Activated CD8-positive, alpha-beta T cell treated with anti-CD3 and anti-CD28 coated beads, Interleukin-2, amount 10 ng/mL, durations not matched to agents 7 days and 5 days (primary cell): ENCODE results near the gene FBRSL1. TPM values are rescaled to one million over a fixed set of nuclear protein-coding genes. Genes with fewer than 3 reads are reported as not detected.

ENCODE experiments used
- ATAC-seq: fragments of 150-1000 bp; cut with Tn5 transposase; one replicate; pipeline ENCODE4 v1.10.0; 2021; ENCODE audit warnings: moderate library complexity
- CTCF ChIA-PET: fragments of 350-600 bp; sonication (Branson Sonifier 250); formaldehyde crosslinking; loops from one replicate; lab custom pipeline; 2021; ENCODE audit warnings: antibody characterized with exemption; lab: Charles Lee
- POLR2A ChIA-PET: fragments of 350-600 bp; sonication (Branson Sonifier 250); formaldehyde crosslinking; loops from one replicate; lab custom pipeline; 2021; ENCODE audit warnings: antibody characterized with exemption; lab: Charles Lee
- DNase-seq: peaks from one replicate; pipeline ENCODE4 v3.0.0-alpha.2; 2020
- H3K27ac Mint-ChIP-seq: one replicate; pipeline ENCODE4 v1.8.0; 2021; ENCODE audit warnings: mild to moderate bottlenecking, mixed read lengths
- H3K27me3 Mint-ChIP-seq: one replicate; pipeline ENCODE4 v1.8.0; 2021; ENCODE audit warnings: low read depth, mixed read lengths
- H3K36me3 Mint-ChIP-seq: one replicate; pipeline ENCODE4 v1.8.0; 2021; ENCODE audit warnings: low read depth, mixed read lengths
- H3K4me1 Mint-ChIP-seq: one replicate; pipeline ENCODE4 v1.8.0; 2021; ENCODE audit warnings: low read depth, mixed read lengths
- H3K4me3 Mint-ChIP-seq: one replicate; pipeline ENCODE4 v1.8.0; 2021; ENCODE audit warnings: mild to moderate bottlenecking, mixed read lengths
- H3K9me3 Mint-ChIP-seq: one replicate; pipeline ENCODE4 v1.8.0; 2022; ENCODE audit warnings: mixed read lengths; ENCODE audit not compliant: insufficient read depth
- total RNA-seq, 2 experiments: library from RNA; stranded (reverse); gene quantifications; one replicate each; pipeline ENCODE4 v1.2.3, GENCODE V29; 2021

Gene FBRSL1
- total RNA-seq, 2 experiments from 2014 or later, result 51.2 to 58.5 TPM

DNA sequence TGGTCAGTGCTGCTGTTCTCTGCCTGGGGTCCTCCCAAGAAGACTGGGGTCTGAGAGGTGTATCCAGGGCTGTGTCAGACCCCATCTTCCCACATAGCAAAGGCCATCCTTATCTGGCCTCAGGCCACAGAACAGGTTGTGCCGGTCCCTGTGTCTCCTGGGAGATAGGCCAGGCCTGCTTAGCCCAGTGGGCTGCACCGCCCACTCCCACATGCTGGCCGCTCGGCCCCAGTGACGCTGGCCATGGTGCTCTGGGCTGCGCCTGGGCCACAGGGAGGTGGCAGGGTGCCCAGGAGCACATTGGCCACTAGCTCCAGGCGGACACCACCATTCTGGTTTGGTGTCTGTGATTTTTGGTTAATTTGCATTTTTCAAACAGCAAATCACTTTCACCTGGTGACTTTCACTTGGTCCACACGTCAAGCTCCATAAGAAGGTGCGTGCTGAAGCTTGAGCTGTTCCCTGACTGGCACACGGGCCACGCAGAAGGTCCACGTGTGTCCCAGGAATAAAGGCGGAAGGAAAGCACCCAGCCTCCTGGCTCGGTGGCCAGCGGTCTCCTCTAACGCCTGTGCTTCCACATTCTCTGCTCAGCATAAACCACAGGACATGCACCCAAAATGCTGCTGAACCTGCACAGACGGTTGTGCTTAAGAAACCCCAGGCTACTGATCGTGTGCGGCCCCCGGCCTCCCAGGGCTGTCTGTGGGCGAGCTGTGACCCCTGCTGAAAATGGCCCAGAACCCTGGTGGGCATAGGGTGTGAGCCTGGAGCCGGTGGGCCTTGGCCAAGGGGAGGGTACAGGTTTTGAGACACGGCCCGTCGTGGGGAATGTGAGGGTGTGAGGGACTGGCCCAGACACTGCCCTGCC lies 4.6 kb downstream of the FBRSL1 start:
- POLR2A ChIA-PET, result no interaction called here
- peaks cover 27% of the 10 kb centered on the region for H3K4me1 Mint-ChIP-seq

GRCh38 chr12:132495165-132495544 lies 5.2 kb downstream of the FBRSL1 start:
- H3K9me3 Mint-ChIP-seq, result no peaks in the 10 kb centered on the region
- H3K27me3 Mint-ChIP-seq, result no peaks in the 10 kb centered on the region
- no peak overlapping the region for H3K4me3 Mint-ChIP-seq
- ATAC-seq (no peak), DNase-seq (no peak)
- H3K36me3 Mint-ChIP-seq, result peaks cover 6% of the 10 kb centered on the region
- ChIA-PET POLR2A (no interaction called here), CTCF (no interaction called here)
- no peak overlapping the region for H3K27ac Mint-ChIP-seq
- H3K4me1 Mint-ChIP-seq, result peaks cover 27% of the 10 kb centered on the region

More for the DNA sequence above, 4.6 kb downstream of the FBRSL1 start:
- Mint-ChIP-seq H3K9me3 (no peaks in the 10 kb centered on the region), H3K27me3 (no peaks in the 10 kb centered on the region), H3K4me3 (no peak overlapping the region), H3K36me3 (peaks cover 6% of the 10 kb centered on the region), H3K27ac (no peak overlapping the region)
- DNase-seq (no peak), ATAC-seq (no peak)
- CTCF ChIA-PET, result no interaction called here

GRCh38 chr12:132495629-132496357 lies 5.8 kb downstream of the FBRSL1 start:
- DNase-seq (no peak), ATAC-seq (no peak)
- Mint-ChIP-seq H3K4me3 (no peak overlapping the region), H3K27me3 (no peaks in the 10 kb centered on the region), H3K36me3 (peaks cover 6% of the 10 kb centered on the region), H3K4me1 (peaks cover 27% of the 10 kb centered on the region), H3K27ac (no peak overlapping the region), H3K9me3 (no peaks in the 10 kb centered on the region)
- ChIA-PET POLR2A (interaction anchor here (0.7 kb wide), 1 partner anchor 18 kb away, joined by 3 read pairs; no protein-coding TSS in a partner anchor), CTCF (no interaction called here)

DNA sequence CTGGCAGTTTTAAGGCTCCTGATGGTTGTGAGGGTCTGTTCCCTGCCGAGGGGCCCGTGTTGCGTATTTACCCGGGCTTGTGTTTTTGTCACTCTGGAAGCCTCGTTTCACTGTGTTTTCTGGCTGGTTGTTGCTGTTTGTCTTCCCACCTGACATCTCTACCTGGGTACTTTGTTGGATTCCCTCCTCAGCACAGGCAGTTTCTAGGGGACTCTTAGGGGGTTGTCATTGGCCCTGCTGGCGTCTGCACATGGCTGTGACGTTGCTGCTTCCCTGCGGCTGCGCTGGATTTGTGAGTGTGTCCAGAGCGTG lies 6.4 kb downstream of the FBRSL1 start:
- DNase-seq, result no peak
- H3K4me1 Mint-ChIP-seq, result peaks cover 23% of the 10 kb centered on the region
- H3K27me3 Mint-ChIP-seq, result no peaks in the 10 kb centered on the region
- H3K36me3 Mint-ChIP-seq, result peaks cover 6% of the 10 kb centered on the region
- no peaks in the 10 kb centered on the region for H3K9me3 Mint-ChIP-seq
- no peak for ATAC-seq
- H3K27ac Mint-ChIP-seq, result no peak overlapping the region
- no peak overlapping the region for H3K4me3 Mint-ChIP-seq
- CTCF ChIA-PET, result no interaction called here
- POLR2A ChIA-PET, result interaction anchor here (0.7 kb wide), 1 partner anchor 19 kb away, joined by 3 read pairs; no protein-coding TSS in a partner anchor

DNA sequence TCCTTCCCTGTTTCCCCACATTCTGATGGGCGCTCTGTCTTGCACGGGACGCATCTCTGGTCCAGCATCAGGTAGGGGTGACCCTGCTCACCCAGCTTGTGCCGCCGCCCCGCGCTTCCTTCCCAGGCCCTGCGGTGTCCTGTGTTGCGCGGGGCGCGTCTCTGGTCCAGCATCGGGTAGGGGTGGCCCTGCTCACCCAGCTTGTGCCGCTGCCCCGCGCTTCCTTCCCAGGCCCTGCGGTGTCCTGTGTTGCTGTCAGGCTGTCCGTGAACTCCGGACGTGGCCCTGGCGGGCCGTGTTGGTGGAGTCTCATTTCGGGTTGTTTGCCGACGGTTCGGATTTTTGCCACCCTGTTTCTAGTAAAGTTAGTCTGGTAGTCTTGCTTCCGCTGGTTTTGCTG lies 6.8 kb downstream of the FBRSL1 start:
- Mint-ChIP-seq H3K4me1 (peaks cover 19% of the 10 kb centered on the region), H3K36me3 (peaks cover 6% of the 10 kb centered on the region), H3K27ac (no peak overlapping the region), H3K4me3 (no peak overlapping the region), H3K27me3 (no peaks in the 10 kb centered on the region), H3K9me3 (no peaks in the 10 kb centered on the region)
- POLR2A ChIA-PET, result interaction anchor here (0.7 kb wide), 1 partner anchor 19 kb away, joined by 3 read pairs; no protein-coding TSS in a partner anchor
- CTCF ChIA-PET, result no interaction called here
- ATAC-seq (no peak), DNase-seq (no peak)

GRCh38 chr12:132497514-132498405 lies 7.8 kb downstream of the FBRSL1 start:
- Mint-ChIP-seq H3K4me3 (no peak overlapping the region), H3K27me3 (no peaks in the 10 kb centered on the region), H3K27ac (no peak overlapping the region), H3K9me3 (no peaks in the 10 kb centered on the region), H3K36me3 (peaks cover 2% of the 10 kb centered on the region), H3K4me1 (peaks cover 8% of the 10 kb centered on the region)
- ChIA-PET CTCF (no interaction called here), POLR2A (no interaction called here)
- DNase-seq, result no peak
- no peak for ATAC-seq

DNA sequence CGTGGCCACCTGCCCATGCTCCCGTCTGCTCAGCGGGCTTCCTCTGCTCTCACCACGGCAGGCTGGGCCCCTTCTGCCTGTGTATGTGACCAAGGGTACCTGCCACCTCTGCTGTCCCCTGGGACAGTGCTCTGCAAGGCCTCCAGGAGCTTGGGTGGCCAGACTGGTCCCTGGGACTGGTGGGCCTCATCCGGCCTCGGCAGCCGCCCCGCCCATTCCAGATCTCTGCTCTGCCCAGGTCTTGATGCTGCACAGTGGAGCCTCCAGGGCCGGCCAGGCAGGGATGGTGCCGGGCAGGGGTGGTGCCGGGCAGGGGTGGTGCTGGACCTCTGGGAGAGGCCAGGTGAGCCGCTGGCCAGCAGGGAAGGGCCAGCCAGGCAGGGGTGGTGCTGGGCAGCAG lies 9.0 kb downstream of the FBRSL1 start:
- DNase-seq, result no peak
- ChIA-PET POLR2A (no interaction called here), CTCF (no interaction called here)
- ATAC-seq, result no peak
- H3K4me3 Mint-ChIP-seq, result no peak overlapping the region
- no peaks in the 10 kb centered on the region for H3K9me3 Mint-ChIP-seq
- H3K27me3 Mint-ChIP-seq, result no peaks in the 10 kb centered on the region
- peaks cover 12% of the 10 kb centered on the region for H3K4me1 Mint-ChIP-seq
- no peaks in the 10 kb centered on the region for H3K36me3 Mint-ChIP-seq
- H3K27ac Mint-ChIP-seq, result no peak overlapping the region

- no peak for ATAC-seq
- Mint-ChIP-seq H3K36me3 (no peaks in the 10 kb centered on the region), H3K4me3 (no peak overlapping the region), H3K27me3 (no peaks in the 10 kb centered on the region), H3K27ac (no peak overlapping the region), H3K9me3 (no peaks in the 10 kb centered on the region), H3K4me1 (peaks cover 21% of the 10 kb centered on the region)
- POLR2A ChIA-PET, result no interaction called here
- DNase-seq, result no peak
- CTCF ChIA-PET, result no interaction called here
These were observed 10.3 kb downstream of the FBRSL1 start for GRCh38 chr12:132500142-132500855.

- Mint-ChIP-seq H3K27ac (no peak overlapping the region), H3K4me1 (peaks cover 25% of the 10 kb centered on the region), H3K36me3 (no peaks in the 10 kb centered on the region), H3K27me3 (no peaks in the 10 kb centered on the region), H3K9me3 (no peaks in the 10 kb centered on the region), H3K4me3 (no peak overlapping the region)
- ChIA-PET POLR2A (no interaction called here), CTCF (no interaction called here)
- ATAC-seq (no peak), DNase-seq (no peak)
These were observed 10.9 kb downstream of the FBRSL1 start for GRCh38 chr12:132500856-132501180.

- Mint-ChIP-seq H3K4me3 (no peak overlapping the region), H3K27me3 (no peaks in the 10 kb centered on the region), H3K4me1 (peaks cover 30% of the 10 kb centered on the region), H3K36me3 (no peaks in the 10 kb centered on the region), H3K27ac (no peak overlapping the region), H3K9me3 (no peaks in the 10 kb centered on the region)
- no peak for ATAC-seq
- CTCF ChIA-PET, result no interaction called here
- DNase-seq, result no peak
- POLR2A ChIA-PET, result no interaction called here
These were observed 11.4 kb downstream of the FBRSL1 start for GRCh38 chr12:132501204-132501940.
